ENCODE measurements around the gene SLC16A2. TPM values are rescaled to one million over a fixed set of nuclear protein-coding genes. Genes with fewer than 3 reads are reported as not detected.

The SLC16A2 gene
- total and polyA plus RNA-seq, 10 of the 15 experiments (the other 5 are each of a cell fraction or from before 2014, with no cell fraction given), result 0.08 to 0.13 TPM; not detected in 8

DNA sequence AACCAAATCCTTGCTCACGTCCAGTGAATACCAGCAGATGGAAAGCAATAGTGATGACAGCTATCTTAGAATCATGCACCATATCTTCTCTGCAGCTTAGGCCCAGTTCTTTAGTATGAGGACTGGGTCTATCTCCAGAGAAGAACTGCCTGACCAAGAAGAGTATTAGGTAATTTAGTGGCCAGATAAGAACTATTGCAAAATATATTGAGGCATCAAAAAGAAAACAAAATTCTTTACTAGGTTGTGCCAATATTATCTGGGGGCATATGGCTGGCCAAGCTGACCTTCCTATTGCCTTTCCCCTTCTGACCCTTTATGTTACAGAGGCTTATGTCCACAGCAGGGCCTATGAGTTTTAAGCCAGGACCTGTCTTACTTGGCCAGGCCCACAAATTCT, 101.9 kb downstream of the SLC16A2 start:
- 29% methylated on average over 1 of the region's 1 CpG for WGBS (ENCODE audit: insufficient coverage, insufficient replicate concordance, low lambda C conversion rate, missing lambda C conversion rate)
- Histone ChIP-seq H3K27me3 (replicated peaks in 1 of 2; ENCODE audit: control insufficient read depth in 2 of 2, insufficient read depth in 2 of 2, low read length in 1 of 2) (no peaks in the 10 kb centered on the region), H3K4me2 (ENCODE audit: control insufficient read depth, insufficient read depth) (no peak overlapping the region), H3K79me2 (ENCODE audit: control insufficient read depth, insufficient read depth, low read length) (no peaks in the 10 kb centered on the region), H3K9ac (ENCODE audit: control insufficient read depth, insufficient read depth, low read length) (no peak overlapping the region), H3K4me1 (ENCODE audit: control insufficient read depth, insufficient read depth, low read length) (no peaks in the 10 kb centered on the region), H3K4me3 (no peak overlapping the region), H2AFZ (ENCODE audit: control insufficient read depth, low read depth, low read length) (no peak overlapping the region), H3K36me3 (ENCODE audit: control insufficient read depth in 2 of 2, insufficient read depth in 2 of 2, low read length in 1 of 2) (no peaks in the 10 kb centered on the region), H3K9me3 (replicated peaks; ENCODE audit: control insufficient read depth, insufficient read depth, low read length) (no peaks in the 10 kb centered on the region), H3K27ac (ENCODE audit: control insufficient read depth, insufficient read depth) (no peak overlapping the region), H4K20me1 (ENCODE audit: control insufficient read depth, insufficient read depth) (no peaks in the 10 kb centered on the region)
- ChIA-PET RAD21 (ENCODE audit: unreplicated experiment) (no interaction called here), POLR2A (no interaction called here), CTCF (no interaction called here), SMC1A (ENCODE audit: uncharacterized antibody, unreplicated experiment) (no interaction called here)
- ATAC-seq (no peak), DNase-seq (ENCODE audit: low read depth, low spot score) (no peak), FAIRE-seq (no peak)
- no peak for TF ChIP-seq BMI1 (IDR thresholded peaks at IDR 0.05; ENCODE audit: borderline replicate concordance)
- no peak for TF ChIP-seq NBN (IDR thresholded peaks at IDR 0.05)
- TF ChIP-seq RB1 (IDR thresholded peaks at IDR 0.05; ENCODE audit: borderline replicate concordance), result no peak
- TF ChIP-seq YY1 (IDR thresholded peaks at IDR 0.05; ENCODE audit: low read depth, low read length), result no peak
- intact Hi-C loops (cut with micrococcal nuclease; ENCODE audit: unreplicated experiment), result no loop called here
- in situ Hi-C loops (cut with MboI), result loop anchor here (10.0 kb wide), 1 partner anchor 58 kb away; no protein-coding TSS in a partner anchor
- BruUV-seq (replicated peaks), result no TSS peak

DNA sequence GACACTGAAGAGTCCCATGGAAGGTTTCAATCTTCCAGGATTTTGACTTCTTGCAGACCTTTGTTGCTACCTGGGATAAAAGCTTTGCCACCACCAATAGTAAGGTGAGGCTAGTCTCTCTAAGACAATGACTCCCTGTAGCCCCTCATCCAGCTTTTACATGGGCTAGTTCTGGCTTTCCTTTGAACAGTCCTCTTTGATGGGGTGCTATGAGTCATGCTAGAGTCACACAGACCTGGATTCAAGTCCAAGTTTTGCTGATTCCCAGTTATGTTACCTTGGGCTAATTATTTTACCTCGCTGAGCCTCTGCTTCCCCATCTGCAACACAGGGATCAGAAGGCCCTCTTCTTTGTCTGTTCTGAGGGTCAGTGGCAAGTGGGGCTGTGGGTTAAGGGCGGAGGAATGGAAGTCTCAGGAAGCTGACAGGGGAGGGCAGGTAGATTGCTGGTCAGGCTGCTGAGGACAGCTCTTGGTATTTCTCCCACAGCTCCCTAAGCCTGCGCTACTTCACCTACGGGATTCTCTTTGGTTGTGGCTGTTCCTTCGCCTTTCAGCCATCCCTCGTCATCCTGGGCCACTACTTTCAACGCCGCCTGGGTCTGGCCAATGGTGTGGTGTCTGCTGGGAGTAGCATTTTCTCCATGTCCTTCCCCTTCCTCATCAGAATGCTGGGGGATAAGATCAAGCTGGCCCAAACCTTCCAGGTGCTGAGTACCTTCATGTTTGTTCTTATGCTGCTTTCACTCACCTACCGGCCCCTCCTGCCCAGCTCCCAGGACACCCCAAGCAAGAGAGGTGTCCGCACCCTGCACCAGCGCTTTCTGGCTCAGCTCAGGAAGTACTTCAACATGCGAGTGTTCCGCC, 102.8 kb downstream of the SLC16A2 start:
- Histone ChIP-seq H3K4me2 (ENCODE audit: control insufficient read depth, insufficient read depth) (no peak overlapping the region), H3K79me2 (ENCODE audit: control insufficient read depth, insufficient read depth, low read length) (no peaks in the 10 kb centered on the region), H3K4me3 (no peak overlapping the region), H3K27me3 (replicated peaks in 1 of 2; ENCODE audit: control insufficient read depth in 2 of 2, insufficient read depth in 2 of 2, low read length in 1 of 2) (no peaks in the 10 kb centered on the region), H3K9ac (ENCODE audit: control insufficient read depth, insufficient read depth, low read length) (no peak overlapping the region), H3K27ac (ENCODE audit: control insufficient read depth, insufficient read depth) (no peak overlapping the region), H2AFZ (ENCODE audit: control insufficient read depth, low read depth, low read length) (no peak overlapping the region), H4K20me1 (ENCODE audit: control insufficient read depth, insufficient read depth) (no peaks in the 10 kb centered on the region), H3K36me3 (ENCODE audit: control insufficient read depth in 2 of 2, insufficient read depth in 2 of 2, low read length in 1 of 2) (no peaks in the 10 kb centered on the region), H3K9me3 (replicated peaks; ENCODE audit: control insufficient read depth, insufficient read depth, low read length) (no peaks in the 10 kb centered on the region), H3K4me1 (ENCODE audit: control insufficient read depth, insufficient read depth, low read length) (no peaks in the 10 kb centered on the region)
- intact Hi-C loops (cut with micrococcal nuclease; ENCODE audit: unreplicated experiment) (no loop called here), in situ Hi-C loops (cut with MboI) (loop anchor here (10.0 kb wide), 1 partner anchor 59 kb away; no protein-coding TSS in a partner anchor)
- TF ChIP-seq TCF7 (IDR thresholded peaks at IDR 0.05; ENCODE audit: borderline replicate concordance) (no peak), TBL1XR1 (IDR thresholded peaks at IDR 0.05; ENCODE audit: low read depth, low read length) (no peak), JUNB (IDR thresholded peaks at IDR 0.05) (no peak), ZZZ3 (IDR thresholded peaks at IDR 0.05; ENCODE audit: control insufficient read depth, insufficient read length, low read depth) (no peak), SUPT20H (IDR thresholded peaks at IDR 0.05; ENCODE audit: borderline replicate concordance, control insufficient read depth, low read depth, low read length) (no peak)
- RAD21 ChIA-PET (ENCODE audit: unreplicated experiment), result no interaction called here
- 35% methylated on average over 13 of the region's 13 CpGs for WGBS (ENCODE audit: insufficient coverage, insufficient replicate concordance, low lambda C conversion rate, missing lambda C conversion rate)
- FAIRE-seq (no peak), DNase-seq (ENCODE audit: low read depth, low spot score) (no peak), ATAC-seq (no peak)
- SMC1A ChIA-PET (ENCODE audit: uncharacterized antibody, unreplicated experiment), result no interaction called here
- POLR2A ChIA-PET, result interaction anchor here (0.6 kb wide), 1 partner anchor 19 kb away, joined by 3 read pairs; no protein-coding TSS in a partner anchor
- no TSS peak for BruUV-seq (replicated peaks)
- CTCF ChIA-PET, result no interaction called here
